ENCODE data around the gene EDA.

Gene EDA

GRCh38 chrX:70079297-70079696 is 463.4 kb downstream of the EDA start:
- DNase-seq (ENCODE audit: low spot score) = no peak

GRCh38 chrX:70079870-70080269 is 464.0 kb downstream of the EDA start:
- DNase-seq (ENCODE audit: low spot score) = no peak

DNA sequence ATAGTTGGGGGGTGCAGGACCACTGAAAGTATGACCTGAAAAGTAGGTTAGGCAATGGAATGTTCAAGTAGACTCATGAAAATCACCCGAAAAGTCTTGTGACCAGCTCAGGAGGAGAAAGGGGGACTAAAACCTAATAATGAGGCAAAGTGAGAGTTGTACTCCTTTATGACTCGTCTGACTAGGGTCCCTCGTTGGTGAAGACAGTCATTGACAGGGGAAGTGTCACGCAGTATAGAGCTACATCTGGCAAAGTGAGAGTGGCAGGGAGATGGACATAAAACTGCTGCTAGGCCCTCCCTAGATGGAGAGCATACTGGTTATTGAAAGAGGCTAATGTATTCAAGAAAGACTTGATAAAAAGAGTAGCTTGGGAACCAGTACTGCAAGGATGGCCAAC is 466.8 kb downstream of the EDA start:
- no peak for DNase-seq (ENCODE audit: low spot score)

GRCh38 chrX:70084592-70085240 is 468.8 kb downstream of the EDA start:
- DNase-seq (ENCODE audit: low spot score) = no peak

DNA sequence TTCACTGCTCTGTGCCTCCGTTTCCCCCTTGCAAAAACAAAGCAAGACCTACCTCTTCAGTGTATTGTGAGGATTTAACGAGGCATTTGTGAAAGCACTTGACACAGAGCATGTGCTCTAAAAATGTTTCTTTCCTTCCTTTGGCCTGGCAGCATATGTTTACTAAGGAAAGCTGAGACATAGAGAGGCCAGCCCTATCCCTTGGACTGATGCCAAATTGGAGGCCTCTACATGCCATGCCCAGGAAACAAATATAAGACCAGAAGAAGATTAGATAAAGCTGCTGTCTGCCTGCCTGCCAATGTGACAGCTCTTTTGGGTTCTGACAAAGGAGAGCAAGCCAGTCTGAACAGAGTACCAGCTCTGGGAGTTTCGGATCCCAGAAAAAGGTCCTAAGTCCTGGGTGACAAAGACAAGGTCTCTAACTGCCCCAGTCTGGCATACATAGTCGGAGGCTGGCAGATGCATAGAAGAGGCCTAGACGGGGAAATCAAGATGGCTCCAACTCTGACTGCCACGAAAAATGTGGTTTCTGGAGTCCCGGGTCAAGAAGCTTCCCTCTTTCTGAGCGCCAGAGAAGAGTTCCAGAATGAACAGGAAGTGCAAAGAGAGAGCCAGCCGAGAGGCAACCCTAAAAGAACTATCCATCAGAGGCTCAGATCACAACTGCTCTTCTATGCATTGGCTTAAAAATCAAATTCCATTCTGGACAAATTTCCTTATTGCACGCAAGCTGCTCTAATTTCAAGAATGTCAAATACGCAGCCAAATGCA is 472.1 kb downstream of the EDA start:
- peak; percentile 43 for DNase-seq (ENCODE audit: low spot score)

- no peak for DNase-seq (ENCODE audit: low spot score)
Observed at GRCh38 chrX:70088751-70089150, 472.8 kb downstream of the EDA start.

All from kidney capillary endothelial cell (primary cell).